Liver (tissue), 9 donors: Measurements from ENCODE around the gene TBC1D22B. TPM values are rescaled to one million over a fixed set of nuclear protein-coding genes. Genes with fewer than 3 reads are reported as not detected.

Source experiments
- DNase-seq: peaks from one replicate; pipeline ENCODE4 v3.0.0-alpha.2; 2017; ENCODE audit warnings: low spot score
- H3K27ac ChIP-seq, 2 donors: one replicate each; pipeline ENCODE4 v1.7.0; 2013; ENCODE audit warnings: inconsistent platforms in 2 of 2, low read length in 2 of 2, control low read depth in 1 of 2, low read depth in 1 of 2, mild to moderate bottlenecking in 1 of 2
- H3K27me3 ChIP-seq, 4 donors: one replicate each; pipeline versions ENCODE4 v1.6.1 to v1.7.0; 2013; ENCODE audit warnings: low read length in 3 of 4, inconsistent platforms in 1 of 4, mild to moderate bottlenecking in 1 of 4, moderate library complexity in 1 of 4; ENCODE audit not compliant: control insufficient read depth in 4 of 4, insufficient read depth in 4 of 4
- H3K36me3 ChIP-seq, 4 donors: one replicate each; pipeline versions ENCODE4 v1.6.1 to v1.7.0; 2013; ENCODE audit warnings: low read length in 3 of 4, mild to moderate bottlenecking in 3 of 4, low read depth in 1 of 4, moderate library complexity in 1 of 4; ENCODE audit not compliant: control insufficient read depth in 4 of 4, insufficient read depth in 3 of 4
- H3K4me1 ChIP-seq, 4 donors: one replicate each; pipeline versions ENCODE4 v1.6.1 to v1.7.0; 2013; ENCODE audit warnings: low read length in 3 of 4, mild to moderate bottlenecking in 3 of 4, moderate library complexity in 1 of 4; ENCODE audit not compliant: control insufficient read depth in 4 of 4, insufficient read depth in 4 of 4
- H3K4me3 ChIP-seq, 3 donors: one replicate each; pipeline versions ENCODE4 v1.6.1 to v1.7.0; 2013; ENCODE audit warnings: low read length in 3 of 3, control low read depth in 1 of 3, low read depth in 1 of 3, mild to moderate bottlenecking in 1 of 3
- H3K9ac ChIP-seq, 2 donors: one replicate each; pipeline ENCODE4 v1.7.0; 2013; ENCODE audit warnings: low read length in 2 of 2, mild to moderate bottlenecking in 2 of 2, moderate library complexity in 2 of 2, control low read depth in 1 of 2, low read depth in 1 of 2
- H3K9me3 ChIP-seq, 4 donors: one replicate each; pipeline versions ENCODE4 v1.6.1 to v1.7.0; 2013; ENCODE audit warnings: low read length in 3 of 4; ENCODE audit not compliant: control insufficient read depth in 4 of 4
- EGR1 ChIP-seq, 2 donors: IDR thresholded peaks; 2 replicates each; pipeline ENCODE4 v1.6.1; 2016 to 2018; ENCODE audit warnings: antibody characterized with exemption in 2 of 2, low read depth in 2 of 2
- FOXA1 ChIP-seq: IDR thresholded peaks from 2 replicates; pipeline ENCODE4 v1.6.1; 2016; ENCODE audit warnings: antibody characterized with exemption
- FOXA2 ChIP-seq: IDR thresholded peaks from 2 replicates; pipeline ENCODE4 v1.6.1; 2016; ENCODE audit warnings: antibody characterized with exemption
- GABPA ChIP-seq, 2 donors: IDR thresholded peaks in 1 of 2; conservative IDR thresholded peaks in 1 of 2; 2 replicates each; pipeline ENCODE4 v1.6.1; 2016; ENCODE audit warnings: antibody characterized with exemption in 2 of 2, mild to moderate bottlenecking in 1 of 2, moderate library complexity in 1 of 2
- HNF4A ChIP-seq, 2 donors: conservative IDR thresholded peaks; 2 replicates each; pipeline ENCODE4 v1.6.1; 2016; ENCODE audit warnings: antibody characterized with exemption in 2 of 2, mild to moderate bottlenecking in 2 of 2
- HNF4G ChIP-seq: IDR thresholded peaks from 2 replicates; pipeline ENCODE4 v1.6.1; 2016; ENCODE audit warnings: antibody characterized with exemption
- JUND ChIP-seq, 2 donors: IDR thresholded peaks; 2 replicates each; pipeline ENCODE4 v1.6.1; 2016; ENCODE audit warnings: antibody characterized with exemption in 2 of 2
- NR2F2 ChIP-seq: IDR thresholded peaks from 2 replicates; pipeline ENCODE4 v1.6.1; 2016; ENCODE audit warnings: antibody characterized with exemption
- RAD21 ChIP-seq, 2 donors: IDR thresholded peaks; 2 replicates each; pipeline ENCODE4 v1.6.1; 2016; ENCODE audit warnings: antibody characterized with exemption in 2 of 2, mild to moderate bottlenecking in 2 of 2
- RXRA ChIP-seq, 2 donors: IDR thresholded peaks; 2 replicates each; pipeline ENCODE4 v1.6.1; 2017 to 2018; ENCODE audit warnings: antibody characterized with exemption in 2 of 2, mild to moderate bottlenecking in 1 of 2
- SP1 ChIP-seq: IDR thresholded peaks from 2 replicates; pipeline ENCODE4 v1.6.1; 2018; ENCODE audit warnings: antibody characterized with exemption, mild to moderate bottlenecking
- TAF1 ChIP-seq: conservative IDR thresholded peaks from 2 replicates; pipeline ENCODE4 v1.6.1; 2016; ENCODE audit warnings: antibody characterized with exemption, mild to moderate bottlenecking
- YY1 ChIP-seq: IDR thresholded peaks from 2 replicates; pipeline ENCODE4 v1.6.1; 2016; ENCODE audit warnings: antibody characterized with exemption, mild to moderate bottlenecking
- WGBS: extraction: QIAGEN DNeasy Blood & Tissue Kit; methylation state at CpG from one replicate; pipeline ENCODE4 v1.1.7; 2013; 5-methylcytosine and 5-hydroxymethylcytosine counted together
- polyA plus RNA-seq, 2 donors: library from polyadenylated mRNA; stranded (reverse) in 1 of 2; unstranded in 1 of 2; fragments of 200-250 nt in 1 of 2; fragments of >200 nt in 1 of 2; fragmentation: Nextera tagmentation in 1 of 2; extraction: Ambion mirVana in 1 of 2; gene quantifications; one replicate each; pipeline versions ENCODE4 v1.2.1 to v1.2.3, GENCODE V29; 2013 to 2015
- total RNA-seq, 2 donors: library from RNA; depleted of rRNA; stranded (reverse); fragments of >200 nt; gene quantifications; one replicate each; pipeline ENCODE4 v1.2.3, GENCODE V29; 2014
- TF ChIP-seq, protein P1 (sequence below): IDR thresholded peaks from 2 replicates; pipeline ENCODE4 v1.6.1; 2016; ENCODE audit warnings: antibody characterized with exemption
- TF ChIP-seq, protein P2 (sequence below): fragments of 150-350 bp; IDR thresholded peaks from 2 replicates; pipeline ENCODE4 v1.5.1; 2017; ENCODE audit warnings: improper control_type of control experiment, low read depth, low read length; ENCODE audit not compliant: missing input control
- TF ChIP-seq, protein P3 (sequence below): IDR thresholded peaks from 2 replicates; pipeline ENCODE4 v1.6.1; 2016; ENCODE audit warnings: antibody characterized with exemption
- TF ChIP-seq, protein P4 (sequence below): IDR thresholded peaks from 2 replicates; pipeline ENCODE4 v1.6.1; 2016; ENCODE audit warnings: antibody characterized with exemption
- donor health status: healthy.
- donor health status: healthy.
- donor health status: healthy.
- donor health status: healthy.
- donor health status: healthy.

TBC1D22B gene
- total and polyA plus RNA-seq, 4 donors = 1.4 to 10.7 (median 1.9) TPM

DNA sequence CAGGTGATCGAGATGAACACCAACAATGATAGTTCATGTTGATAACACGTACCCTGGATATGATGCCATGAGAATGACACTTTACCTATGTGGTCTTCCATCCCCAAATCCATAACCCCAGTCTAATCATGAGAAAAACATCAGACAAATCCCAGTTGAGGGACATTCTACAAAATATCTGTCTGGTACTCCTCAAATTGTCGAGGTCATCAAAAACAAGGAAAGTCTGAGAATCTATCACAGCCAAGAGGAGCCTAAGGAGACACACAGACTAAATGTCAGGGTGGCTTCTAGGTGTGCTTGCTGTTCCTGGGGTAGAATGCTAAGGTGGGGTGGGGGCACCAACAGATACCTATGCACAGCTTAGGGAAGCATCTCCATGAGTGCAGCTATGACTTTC, 93.5 kb downstream of the TBC1D22B start:
- no peak for DNase-seq
- Histone ChIP-seq H3K9me3 (no peaks in the 10 kb centered on the region), H3K27ac (no peak overlapping the region), H3K27me3 (no peaks in the 10 kb centered on the region), H3K4me1 (peaks cover 0 to 10% (median 8%) of the 10 kb centered on the region in 4 donors), H3K4me3 (no peak overlapping the region), H3K36me3 (no peaks in the 10 kb centered on the region), H3K9ac (no peak overlapping the region)
- TF ChIP-seq, protein P1, sequence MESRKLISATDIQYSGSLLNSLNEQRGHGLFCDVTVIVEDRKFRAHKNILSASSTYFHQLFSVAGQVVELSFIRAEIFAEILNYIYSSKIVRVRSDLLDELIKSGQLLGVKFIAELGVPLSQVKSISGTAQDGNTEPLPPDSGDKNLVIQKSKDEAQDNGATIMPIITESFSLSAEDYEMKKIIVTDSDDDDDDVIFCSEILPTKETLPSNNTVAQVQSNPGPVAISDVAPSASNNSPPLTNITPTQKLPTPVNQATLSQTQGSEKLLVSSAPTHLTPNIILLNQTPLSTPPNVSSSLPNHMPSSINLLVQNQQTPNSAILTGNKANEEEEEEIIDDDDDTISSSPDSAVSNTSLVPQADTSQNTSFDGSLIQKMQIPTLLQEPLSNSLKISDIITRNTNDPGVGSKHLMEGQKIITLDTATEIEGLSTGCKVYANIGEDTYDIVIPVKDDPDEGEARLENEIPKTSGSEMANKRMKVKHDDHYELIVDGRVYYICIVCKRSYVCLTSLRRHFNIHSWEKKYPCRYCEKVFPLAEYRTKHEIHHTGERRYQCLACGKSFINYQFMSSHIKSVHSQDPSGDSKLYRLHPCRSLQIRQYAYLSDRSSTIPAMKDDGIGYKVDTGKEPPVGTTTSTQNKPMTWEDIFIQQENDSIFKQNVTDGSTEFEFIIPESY = no peak
- TF ChIP-seq EGR1 (IDR thresholded peaks at IDR 0.05; ENCODE audit: low read depth in 2 of 2) (no peak), RAD21 (IDR thresholded peaks at IDR 0.05) (no peak), TAF1 (no peak), YY1 (no peak)
- TF ChIP-seq, protein P2, sequence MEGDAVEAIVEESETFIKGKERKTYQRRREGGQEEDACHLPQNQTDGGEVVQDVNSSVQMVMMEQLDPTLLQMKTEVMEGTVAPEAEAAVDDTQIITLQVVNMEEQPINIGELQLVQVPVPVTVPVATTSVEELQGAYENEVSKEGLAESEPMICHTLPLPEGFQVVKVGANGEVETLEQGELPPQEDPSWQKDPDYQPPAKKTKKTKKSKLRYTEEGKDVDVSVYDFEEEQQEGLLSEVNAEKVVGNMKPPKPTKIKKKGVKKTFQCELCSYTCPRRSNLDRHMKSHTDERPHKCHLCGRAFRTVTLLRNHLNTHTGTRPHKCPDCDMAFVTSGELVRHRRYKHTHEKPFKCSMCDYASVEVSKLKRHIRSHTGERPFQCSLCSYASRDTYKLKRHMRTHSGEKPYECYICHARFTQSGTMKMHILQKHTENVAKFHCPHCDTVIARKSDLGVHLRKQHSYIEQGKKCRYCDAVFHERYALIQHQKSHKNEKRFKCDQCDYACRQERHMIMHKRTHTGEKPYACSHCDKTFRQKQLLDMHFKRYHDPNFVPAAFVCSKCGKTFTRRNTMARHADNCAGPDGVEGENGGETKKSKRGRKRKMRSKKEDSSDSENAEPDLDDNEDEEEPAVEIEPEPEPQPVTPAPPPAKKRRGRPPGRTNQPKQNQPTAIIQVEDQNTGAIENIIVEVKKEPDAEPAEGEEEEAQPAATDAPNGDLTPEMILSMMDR = no peak
- WGBS = 94% methylated on average over 3 of the region's 3 CpGs

DNA sequence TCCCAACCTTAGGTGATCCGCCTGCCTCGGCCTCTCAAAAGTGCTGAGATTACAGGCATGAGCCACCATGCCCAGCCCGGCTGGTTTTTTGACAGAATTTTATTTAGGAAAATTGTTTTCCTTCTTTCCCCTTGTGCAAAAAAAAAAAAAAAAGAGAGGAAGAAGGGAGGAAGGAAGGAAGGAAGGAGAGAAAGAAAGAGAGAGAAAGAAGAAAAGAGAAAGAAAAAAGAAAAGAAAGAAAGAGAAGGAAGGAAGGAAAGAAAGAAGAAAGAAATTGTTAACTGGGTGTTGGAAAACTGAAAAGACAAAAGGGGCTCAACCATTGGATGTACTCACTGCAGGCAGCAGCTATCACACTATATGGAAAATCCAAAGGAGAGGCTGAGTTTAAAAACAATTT, 94.8 kb downstream of the TBC1D22B start:
- 98% methylated on average over 3 of the region's 3 CpGs for WGBS
- no peak overlapping the region for H3K9ac ChIP-seq

More for the DNA sequence above, 94.8 kb downstream of the TBC1D22B start:
- Histone ChIP-seq H3K36me3 (no peaks in the 10 kb centered on the region), H3K4me3 (no peak overlapping the region), H3K27ac (no peak overlapping the region), H3K27me3 (no peaks in the 10 kb centered on the region), H3K4me1 (peaks cover 0 to 10% (median 8%) of the 10 kb centered on the region in 4 donors), H3K9me3 (no peaks in the 10 kb centered on the region)
- DNase-seq = no peak
- TF ChIP-seq SP1 (no peak), RAD21 (IDR thresholded peaks at IDR 0.05) (no peak), RXRA (IDR thresholded peaks at IDR 0.05) (no peak), GABPA (IDR thresholded peaks at IDR 0.05 in 1 of 2, conservative IDR thresholded peaks at IDR 0.05 in 1 of 2) (no peak), HNF4A (conservative IDR thresholded peaks at IDR 0.05) (no peak), TAF1 (no peak), NR2F2 (no peak), FOXA2 (no peak), FOXA1 (no peak), HNF4G (no peak), EGR1 (IDR thresholded peaks at IDR 0.05; ENCODE audit: low read depth in 2 of 2) (no peak), YY1 (no peak), JUND (IDR thresholded peaks at IDR 0.05) (no peak)
- TF ChIP-seq, protein P3, sequence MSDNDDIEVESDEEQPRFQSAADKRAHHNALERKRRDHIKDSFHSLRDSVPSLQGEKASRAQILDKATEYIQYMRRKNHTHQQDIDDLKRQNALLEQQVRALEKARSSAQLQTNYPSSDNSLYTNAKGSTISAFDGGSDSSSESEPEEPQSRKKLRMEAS = no peak
- TF ChIP-seq, protein P2 = no peak
- TF ChIP-seq, protein P4, sequence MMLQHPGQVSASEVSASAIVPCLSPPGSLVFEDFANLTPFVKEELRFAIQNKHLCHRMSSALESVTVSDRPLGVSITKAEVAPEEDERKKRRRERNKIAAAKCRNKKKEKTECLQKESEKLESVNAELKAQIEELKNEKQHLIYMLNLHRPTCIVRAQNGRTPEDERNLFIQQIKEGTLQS = no peak
- TF ChIP-seq, protein P1 = no peak
